COLO668 (cell line): ENCODE results near the gene NOL4L.
A peak's percentile ranks its signal among the peaks of the same experiment; 100 is the strongest.

Experiments used
- DNase-seq: peaks from one replicate; lab custom pipeline; 2025; ENCODE audit not compliant: unreplicated experiment; lab: John Stamatoyannopoulos, UW

The NOL4L gene

GRCh38 chr20:32564440-32564839, 20.7 kb downstream of the NOL4L start:
- DNase-seq = no peak

DNA sequence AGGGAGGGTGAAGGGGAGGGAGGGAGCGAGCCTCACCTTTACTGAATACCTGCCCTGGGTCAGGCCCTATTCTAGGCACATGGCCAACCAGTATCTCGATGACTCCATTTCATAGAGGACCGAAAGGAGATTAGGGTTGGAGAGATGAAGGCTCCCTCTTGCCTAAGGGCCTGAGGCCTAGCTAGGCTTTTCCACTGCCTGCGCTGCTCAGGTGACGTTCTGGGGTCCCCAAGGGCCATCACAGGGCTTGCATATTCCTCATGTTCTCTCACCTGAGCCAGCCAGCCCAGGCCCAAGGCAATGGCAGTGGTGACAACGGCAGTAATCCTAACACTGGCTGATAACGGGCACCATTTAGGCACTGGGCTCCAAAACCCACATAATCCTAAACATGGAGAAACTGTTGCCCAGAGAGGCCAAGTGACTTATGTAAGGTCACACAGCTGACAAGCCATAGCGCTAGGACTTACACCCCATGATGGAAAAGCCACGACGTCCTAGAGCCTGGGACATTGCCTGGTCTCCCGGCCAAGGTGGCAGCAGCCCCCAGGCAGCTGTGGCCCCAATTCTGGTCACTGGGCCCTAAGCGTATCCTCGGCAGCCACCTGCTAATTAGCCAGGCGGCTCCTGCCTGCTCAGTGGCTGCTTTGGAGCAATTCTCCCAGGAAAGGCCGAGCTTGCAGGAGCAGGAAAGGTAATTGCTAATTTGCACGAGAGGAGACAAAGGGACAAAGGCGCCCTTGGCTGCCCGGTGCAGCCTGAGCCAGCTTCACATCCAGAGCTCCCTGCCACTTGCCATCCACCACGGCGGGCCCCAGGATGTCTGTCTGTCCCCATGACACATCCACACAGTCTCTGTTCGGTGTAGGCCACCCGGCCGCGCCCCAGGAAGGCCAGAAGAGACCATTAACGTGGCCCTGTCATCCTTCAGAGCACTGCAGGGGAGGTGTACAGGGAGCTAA, 21.5 kb downstream of the NOL4L start:
- peak; percentile 27 for DNase-seq

DNA sequence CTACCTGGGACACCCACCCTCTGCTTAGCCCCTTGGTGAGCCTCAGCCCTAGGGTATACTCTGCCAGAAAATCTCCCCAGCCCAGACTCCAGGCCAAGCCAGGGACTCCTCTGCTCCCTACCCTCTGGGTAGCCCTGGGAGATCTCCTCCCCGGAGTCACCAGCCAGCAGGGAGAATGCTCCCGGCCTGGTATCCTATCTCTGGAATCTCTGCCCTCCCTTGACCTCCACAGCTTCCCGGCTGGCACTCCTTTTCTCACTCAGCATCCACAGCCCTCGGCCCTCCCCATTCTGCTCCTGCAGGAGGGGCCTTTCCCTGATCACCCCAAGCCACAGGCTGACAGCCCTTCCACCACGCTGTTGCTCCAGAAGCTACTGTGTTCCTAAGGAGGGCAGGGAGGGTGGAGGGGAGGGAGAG, 22.6 kb downstream of the NOL4L start:
- DNase-seq = no peak

GRCh38 chr20:32560989-32561830, 23.9 kb downstream of the NOL4L start:
- peak; percentile 25 for DNase-seq

DNA sequence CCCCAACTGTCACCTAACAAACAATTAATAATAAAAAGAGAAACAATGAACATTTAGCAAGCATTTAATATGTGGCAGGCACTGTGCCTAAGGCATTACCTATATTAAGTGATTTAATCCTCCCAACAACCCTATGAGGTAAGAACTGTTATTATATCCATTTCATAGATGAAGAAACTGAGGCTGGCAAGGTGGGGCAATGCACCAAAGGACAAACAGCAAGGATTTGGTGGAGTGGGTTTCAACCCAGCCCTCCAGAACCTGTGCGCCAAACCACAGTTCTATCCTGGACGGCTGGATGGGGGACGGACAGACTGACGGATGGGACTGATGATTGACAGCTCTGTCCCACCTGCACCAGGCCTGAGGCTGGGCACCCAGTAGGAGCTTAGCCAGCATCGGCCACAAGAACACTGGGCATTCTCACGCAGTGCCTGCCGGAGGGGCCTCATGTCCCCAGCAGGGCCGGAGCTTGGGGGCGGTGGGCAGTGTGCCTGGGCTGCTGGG, 24.6 kb downstream of the NOL4L start:
- no peak for DNase-seq

DNA sequence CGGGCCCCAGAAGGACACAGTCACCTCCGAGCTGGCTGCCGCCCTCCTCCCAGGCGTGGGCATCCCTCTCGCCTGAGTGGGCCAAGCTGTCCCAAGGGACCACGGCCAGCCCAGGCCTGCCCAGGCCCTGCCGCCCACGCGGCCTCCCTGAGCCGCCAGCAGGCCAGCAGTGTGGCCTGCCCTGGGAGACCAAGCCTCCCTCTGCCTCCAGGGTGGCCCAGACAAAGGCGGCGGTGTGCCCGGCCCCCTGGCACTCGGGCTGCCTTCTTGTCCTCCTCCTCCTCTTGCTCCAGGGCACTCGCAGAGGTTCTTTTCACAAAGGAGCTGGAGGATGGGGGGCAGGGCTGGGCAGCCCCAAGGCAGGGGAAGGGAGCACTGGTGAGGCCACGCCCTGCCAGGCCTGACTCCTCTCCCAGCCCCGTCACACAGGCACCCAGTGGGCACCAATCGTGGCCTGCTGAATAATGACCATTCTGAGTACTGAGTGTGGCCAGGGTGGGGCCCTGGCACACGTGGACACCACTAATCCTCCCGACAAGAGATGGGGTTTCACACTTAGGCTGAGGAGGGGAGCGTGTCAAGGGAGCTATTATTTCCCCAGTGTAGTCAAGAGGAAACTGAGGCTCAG, 25.3 kb downstream of the NOL4L start:
- DNase-seq = no peak

- DNase-seq = no peak
Observed at GRCh38 chr20:32559205-32559752, 25.9 kb downstream of the NOL4L start.

DNA sequence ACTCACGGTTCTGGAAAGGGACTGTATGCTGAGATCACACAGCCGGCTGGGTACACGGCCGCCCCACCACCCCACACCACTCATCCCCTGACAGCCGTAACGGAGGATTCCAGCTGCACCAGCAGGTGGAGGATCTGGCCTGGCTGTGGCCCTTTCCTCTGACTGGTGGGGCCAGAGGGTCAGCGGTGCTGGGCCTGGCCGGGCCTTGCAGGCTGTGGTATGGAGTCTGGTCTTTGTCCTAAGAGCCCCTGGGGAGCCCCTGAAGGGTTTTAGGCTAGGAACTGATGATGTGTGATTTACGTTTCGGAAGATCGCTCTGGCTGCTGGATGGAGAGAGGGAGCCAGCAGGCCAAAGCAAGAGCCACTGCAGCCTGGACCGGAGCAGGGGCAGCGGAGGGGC, 26.6 kb downstream of the NOL4L start:
- no peak for DNase-seq

DNA sequence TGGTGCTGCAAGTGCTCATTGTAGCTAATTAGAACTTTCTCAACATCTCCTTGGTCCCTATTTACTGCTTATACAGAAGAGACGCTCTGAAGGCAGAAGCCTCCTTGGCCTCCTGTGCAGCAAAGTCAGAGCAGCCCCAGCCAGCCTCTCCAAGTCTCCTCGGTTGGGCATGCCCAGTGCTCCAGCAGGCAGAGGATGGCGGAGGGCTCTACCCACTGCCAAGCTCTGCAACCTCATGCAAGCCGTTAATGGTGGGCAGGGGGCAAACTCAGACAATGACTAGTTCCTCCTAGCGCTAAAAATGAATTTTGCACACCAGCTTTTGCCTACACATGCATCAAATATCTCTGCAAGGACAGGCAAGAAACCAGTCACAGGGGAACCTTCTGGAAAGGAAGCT, 27.8 kb downstream of the NOL4L start:
- no peak for DNase-seq

- DNase-seq = no peak
Observed at GRCh38 chr20:32556312-32557184, 28.6 kb downstream of the NOL4L start.

DNA sequence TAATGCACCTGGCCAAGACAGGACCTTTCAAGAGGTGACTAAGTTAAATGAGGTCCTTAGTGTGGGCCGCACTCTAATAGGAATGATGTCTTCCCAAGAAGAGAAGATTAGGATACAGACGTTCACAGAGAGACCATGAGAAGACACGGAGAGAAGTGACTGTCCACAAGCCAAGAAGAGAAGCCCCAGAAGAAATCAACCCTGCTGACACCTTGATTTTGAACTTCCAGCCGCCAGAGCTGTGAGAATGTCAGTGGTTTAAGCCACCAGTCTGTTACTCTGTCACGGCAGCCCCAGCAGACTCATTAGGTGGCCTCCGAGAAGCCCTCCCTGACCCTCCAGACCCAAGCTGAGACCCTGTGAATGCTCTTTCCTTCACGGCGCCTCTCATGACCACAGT, 29.5 kb downstream of the NOL4L start:
- DNase-seq = no peak

GRCh38 chr20:32554965-32555289, 30.2 kb downstream of the NOL4L start:
- no peak for DNase-seq

DNA sequence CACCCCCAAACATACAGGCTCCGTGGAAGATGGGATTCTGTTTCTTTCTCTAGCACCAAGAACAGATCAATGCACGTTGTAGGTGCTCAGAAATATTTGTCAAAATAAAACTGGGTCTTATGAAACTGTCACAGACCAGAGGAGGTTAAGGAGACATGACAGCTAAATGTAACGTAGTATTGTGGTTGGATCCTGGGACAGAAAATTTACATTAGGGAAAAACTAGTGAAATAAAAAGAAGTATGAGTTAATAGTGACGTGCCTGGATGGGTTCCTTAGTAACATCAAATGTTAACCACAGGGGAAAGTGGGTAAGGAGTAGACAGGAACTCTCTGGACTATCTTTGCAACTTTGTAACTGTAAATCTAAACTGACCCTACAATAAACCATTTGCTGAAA, 31.5 kb downstream of the NOL4L start:
- no peak for DNase-seq

GRCh38 chr20:32551693-32552092, 33.4 kb downstream of the NOL4L start:
- DNase-seq = no peak

DNA sequence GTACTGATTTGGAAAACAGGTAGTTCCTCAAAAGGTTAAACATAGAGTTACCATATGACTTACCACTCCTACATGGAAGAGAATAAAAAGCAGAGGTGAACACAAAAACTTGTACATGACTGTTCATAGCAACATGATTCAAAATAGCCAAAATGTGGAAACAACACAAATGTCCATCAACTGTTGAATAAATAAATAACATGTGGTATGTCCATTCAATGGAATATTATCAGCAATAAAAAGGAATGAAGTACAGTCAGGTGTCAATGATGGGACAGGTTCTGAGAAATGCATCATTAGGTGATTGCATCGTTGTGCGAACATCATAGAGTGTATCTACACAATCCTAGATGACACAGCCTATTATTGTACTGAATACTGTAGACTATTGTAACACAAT, 35.3 kb downstream of the NOL4L start:
- DNase-seq = no peak

DNA sequence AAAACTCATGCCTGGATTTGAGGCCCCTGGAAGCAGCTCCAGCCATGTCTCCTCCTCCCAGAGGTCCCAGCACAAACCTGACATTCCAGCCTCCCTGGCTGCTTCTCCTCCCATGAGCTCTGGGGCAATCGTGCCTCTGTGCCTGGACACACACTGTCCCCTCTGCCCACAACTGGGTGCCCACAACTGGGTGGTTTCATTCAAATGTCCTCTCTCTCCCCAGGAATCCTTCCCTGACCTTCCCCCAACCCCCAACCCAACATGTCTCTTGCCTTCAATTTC, 37.4 kb downstream of the NOL4L start:
- DNase-seq = no peak

DNA sequence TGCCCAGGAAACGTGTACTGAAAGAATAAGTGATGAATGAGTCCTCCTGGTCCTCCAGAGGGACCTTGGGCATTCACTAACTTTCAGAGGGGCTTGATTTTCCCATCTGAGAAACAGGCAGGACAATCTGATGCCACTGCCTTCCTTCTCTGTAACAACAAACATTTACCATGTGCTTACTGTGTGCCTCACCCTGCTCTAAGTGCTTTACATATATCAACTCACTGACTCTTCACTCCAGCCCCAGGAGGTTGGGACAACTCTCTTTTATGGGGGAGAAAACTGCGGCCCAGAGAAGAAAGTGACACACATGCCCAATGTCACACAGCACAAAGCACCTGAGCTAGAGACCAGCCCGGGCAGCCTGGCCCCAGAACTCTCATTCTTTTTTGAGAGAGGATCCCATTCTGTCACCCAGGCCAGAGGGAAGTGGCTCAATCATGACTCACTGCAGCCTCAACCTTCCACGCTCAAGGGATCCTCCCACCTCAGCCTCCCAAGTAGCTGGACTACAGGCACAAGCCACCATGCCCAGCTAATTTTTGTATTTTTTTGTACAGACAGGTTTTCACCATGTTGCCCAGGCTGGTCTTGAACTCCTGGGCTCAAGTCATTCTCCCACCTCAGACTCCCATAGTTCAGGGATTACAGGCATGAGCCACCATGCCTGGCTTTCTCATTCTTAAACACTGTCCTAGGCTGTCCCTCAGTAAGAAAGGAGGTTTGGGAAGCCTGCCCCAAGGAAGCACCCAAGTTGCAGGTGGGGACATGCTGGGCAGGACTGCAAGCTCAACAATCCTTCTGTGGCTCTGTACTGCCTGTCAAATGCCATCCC, 38.0 kb downstream of the NOL4L start:
- no peak for DNase-seq

DNA sequence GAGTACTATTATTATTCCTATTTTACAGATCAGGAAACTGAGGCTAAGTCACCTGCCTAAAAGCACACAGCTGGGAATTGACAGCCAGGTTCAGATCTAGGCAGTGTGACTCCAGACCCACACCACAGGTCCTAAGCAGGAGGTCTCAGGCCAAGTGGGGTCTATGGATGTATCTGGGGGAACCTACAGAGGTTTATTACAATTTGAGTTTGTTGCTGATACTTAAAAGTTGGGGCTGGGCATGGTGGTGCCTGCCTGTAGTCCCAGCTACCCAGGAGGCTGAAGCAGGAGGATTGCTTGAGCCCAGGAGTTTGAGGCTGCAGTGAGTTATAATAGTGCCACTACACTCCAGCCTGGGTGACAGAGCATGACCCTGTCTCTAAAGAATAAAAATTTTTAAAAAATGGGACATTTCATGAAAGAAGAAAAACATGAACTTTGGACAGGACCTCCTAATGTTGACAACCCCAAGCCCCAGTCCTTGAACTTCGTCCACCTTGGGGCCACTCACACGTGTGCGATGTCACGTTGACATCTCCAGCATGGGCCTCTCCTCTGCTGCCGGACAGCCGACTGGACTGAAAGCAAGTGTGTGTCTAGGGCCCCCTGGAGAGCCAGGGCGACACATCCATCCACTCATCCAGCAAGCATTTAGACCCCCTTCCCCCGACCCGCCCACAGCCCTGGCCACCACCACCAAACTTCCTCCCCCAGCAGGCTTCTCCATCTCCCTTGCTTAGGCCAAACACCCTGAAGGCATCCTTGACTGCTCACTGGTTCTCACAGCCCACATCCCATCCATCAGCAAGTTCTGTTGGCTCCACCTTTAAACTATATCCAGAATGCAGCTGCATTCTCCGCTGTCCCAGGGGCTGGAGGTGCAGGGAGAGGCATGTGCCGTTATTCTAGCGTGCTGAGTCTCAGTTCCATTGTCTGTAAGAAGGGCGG, 40.0 kb downstream of the NOL4L start:
- DNase-seq = no peak
